ENCODE measurements around the gene NAP1L1.

NAP1L1 gene

GRCh38 chr12:76078748-76079147 is 5.7 kb downstream of the NAP1L1 start:
- no peak for DNase-seq (ENCODE audit: low read depth)
- H3K4me3 ChIP-seq (ENCODE audit: low read depth, low read length) = no peak overlapping the region
- no peak for TF ChIP-seq CTCF (IDR thresholded peaks at IDR 0.05; ENCODE audit: low read depth, low read length, missing control alignments)
- in situ Hi-C loops (cut with HindIII; ENCODE audit: low sequenced_read_pairs) = no loop called here

DNA sequence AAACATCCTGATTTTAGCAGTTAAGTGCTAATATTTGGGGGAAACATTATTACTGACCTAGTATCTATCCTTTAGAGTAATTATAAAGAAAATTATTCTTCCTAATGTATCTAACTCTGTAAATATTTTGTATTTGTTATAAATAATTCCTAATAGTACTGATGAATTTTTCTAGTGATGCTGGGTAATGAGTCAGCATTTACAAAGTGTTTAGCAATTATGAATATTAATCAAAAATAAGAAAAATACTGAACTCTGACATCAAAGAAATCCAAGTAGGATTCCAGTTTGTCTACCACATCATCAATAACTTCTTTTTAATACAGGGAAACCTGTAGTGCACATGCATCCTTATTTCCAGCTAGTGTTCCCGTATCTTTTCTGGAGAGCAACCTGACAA is 9.0 kb downstream of the NAP1L1 start:
- in situ Hi-C loops (cut with HindIII; ENCODE audit: low sequenced_read_pairs) = no loop called here
- no peak for TF ChIP-seq CTCF (IDR thresholded peaks at IDR 0.05; ENCODE audit: low read depth, low read length, missing control alignments)
- no peak overlapping the region for H3K4me3 ChIP-seq (ENCODE audit: low read depth, low read length)
- DNase-seq (ENCODE audit: low read depth) = no peak

- no peak for DNase-seq (ENCODE audit: low read depth)
- no peak overlapping the region for H3K4me3 ChIP-seq (ENCODE audit: low read depth, low read length)
- in situ Hi-C loops (cut with HindIII; ENCODE audit: low sequenced_read_pairs) = loop anchor here (25.0 kb wide), 1 partner anchor 262 kb away; the partner anchor contains the start of gene BBS10
- TF ChIP-seq CTCF (IDR thresholded peaks at IDR 0.05; ENCODE audit: low read depth, low read length, missing control alignments) = no peak
These were observed 9.7 kb downstream of the NAP1L1 start for GRCh38 chr12:76074701-76075336.

DNA sequence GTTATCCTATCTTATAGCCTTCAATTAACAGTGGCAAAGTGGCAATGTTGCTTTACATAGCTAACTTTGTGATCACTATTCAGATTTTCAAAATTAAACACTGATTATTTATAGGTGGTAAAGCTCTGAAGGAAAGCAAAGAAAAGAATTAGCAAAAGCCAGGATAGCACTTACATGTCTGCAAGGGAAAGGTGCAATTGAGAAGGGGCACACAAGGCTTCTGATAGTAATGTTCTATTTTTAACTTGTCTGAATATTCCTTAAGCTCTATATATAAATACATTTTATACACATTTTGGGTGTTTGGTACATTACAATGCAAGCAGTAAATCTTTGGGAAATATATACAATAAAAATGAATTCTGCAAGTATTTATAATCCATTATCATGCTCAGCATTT is 10.9 kb downstream of the NAP1L1 start:
- TF ChIP-seq CTCF (IDR thresholded peaks at IDR 0.05; ENCODE audit: low read depth, low read length, missing control alignments) = no peak
- in situ Hi-C loops (cut with HindIII; ENCODE audit: low sequenced_read_pairs) = loop anchor here (25.0 kb wide), 1 partner anchor 264 kb away; the partner anchor contains the start of gene BBS10
- no peak overlapping the region for H3K4me3 ChIP-seq (ENCODE audit: low read depth, low read length)
- DNase-seq (ENCODE audit: low read depth) = no peak

GRCh38 chr12:76072568-76072967 is 11.9 kb downstream of the NAP1L1 start:
- H3K4me3 ChIP-seq (ENCODE audit: low read depth, low read length) = no peak overlapping the region
- DNase-seq (ENCODE audit: low read depth) = no peak
- in situ Hi-C loops (cut with HindIII; ENCODE audit: low sequenced_read_pairs) = loop anchor here (25.0 kb wide), 1 partner anchor 265 kb away; the partner anchor contains the start of gene BBS10
- TF ChIP-seq CTCF (IDR thresholded peaks at IDR 0.05; ENCODE audit: low read depth, low read length, missing control alignments) = no peak

GRCh38 chr12:76069339-76069738 is 15.1 kb downstream of the NAP1L1 start:
- no peak for DNase-seq (ENCODE audit: low read depth)

More at GRCh38 chr12:76069339-76069738, 15.1 kb downstream of the NAP1L1 start:
- no peak for TF ChIP-seq CTCF (IDR thresholded peaks at IDR 0.05; ENCODE audit: low read depth, low read length, missing control alignments)
- H3K4me3 ChIP-seq (ENCODE audit: low read depth, low read length) = no peak overlapping the region
- in situ Hi-C loops (cut with HindIII; ENCODE audit: low sequenced_read_pairs) = loop anchor here (25.0 kb wide), 1 partner anchor 268 kb away; the partner anchor contains the start of gene BBS10
